WERI-Rb-1 (cell line): ENCODE results near the gene UGGT2.
A peak's percentile ranks its signal among the peaks of the same experiment; 100 is the strongest.

Source experiments
- DNase-seq: peaks from one replicate; pipeline ENCODE4 v3.0.0-alpha.2; 2020
- H3K27ac ChIP-seq: fragments of 250-450 bp; sonication (Bioruptor Pico); 2 replicates; pipeline ENCODE4 v1.5.1; 2020; ENCODE audit warnings: mild to moderate bottlenecking, moderate library complexity
- H3K27me3 ChIP-seq: fragments of 250-450 bp; sonication (Bioruptor Pico); 2 replicates; pipeline ENCODE4 v1.5.1; 2021; ENCODE audit warnings: mild to moderate bottlenecking, low read depth, moderate library complexity; ENCODE audit not compliant: insufficient read depth, severe bottlenecking
- H3K36me3 ChIP-seq: fragments of 250-450 bp; sonication (Bioruptor Pico); 2 replicates; pipeline ENCODE4 v1.5.1; 2020; ENCODE audit warnings: mild to moderate bottlenecking, moderate library complexity
- H3K4me3 ChIP-seq: 2 replicates; pipeline ENCODE4 v1.5.1; 2011; ENCODE audit warnings: low read depth, mild to moderate bottlenecking, control low read depth, low read length
- H3K9me3 ChIP-seq: fragments of 250-450 bp; sonication (Bioruptor Pico); 2 replicates; pipeline ENCODE4 v1.5.1; 2021; ENCODE audit warnings: mild to moderate bottlenecking, moderate library complexity; ENCODE audit not compliant: severe bottlenecking
- CTCF ChIP-seq: IDR thresholded peaks from 2 replicates; pipeline ENCODE4 v1.5.1; 2011; ENCODE audit warnings: low read depth, mild to moderate bottlenecking, control low read depth, inconsistent platforms, low read length

Gene UGGT2

GRCh38 chr13:96081888-96082287 is 28.7 kb upstream of the UGGT2 start:
- DNase-seq = no peak
- Histone ChIP-seq H3K9me3 (no peaks in the 10 kb centered on the region), H3K27me3 (peaks cover 73% of the 10 kb centered on the region), H3K27ac (no peak overlapping the region), H3K4me3 (no peak overlapping the region), H3K36me3 (no peaks in the 10 kb centered on the region)
- no peak for TF ChIP-seq CTCF

GRCh38 chr13:96080676-96081075 is 27.5 kb upstream of the UGGT2 start:
- no peaks in the 10 kb centered on the region for H3K36me3 ChIP-seq
- no peak for TF ChIP-seq CTCF
- H3K9me3 ChIP-seq = no peaks in the 10 kb centered on the region
- peaks cover 71% of the 10 kb centered on the region for H3K27me3 ChIP-seq
- DNase-seq = no peak
- H3K4me3 ChIP-seq = no peak overlapping the region
- no peak overlapping the region for H3K27ac ChIP-seq

- no peaks in the 10 kb centered on the region for H3K9me3 ChIP-seq
- H3K36me3 ChIP-seq = no peaks in the 10 kb centered on the region
- no peak overlapping the region for H3K4me3 ChIP-seq
- TF ChIP-seq CTCF = peak; percentile 35
- H3K27ac ChIP-seq = no peak overlapping the region
- no peak for DNase-seq
- H3K27me3 ChIP-seq = peaks cover 75% of the 10 kb centered on the region
Measured at GRCh38 chr13:96075953-96076543, 22.8 kb upstream of the UGGT2 start.

GRCh38 chr13:96072392-96072791 is 19.2 kb upstream of the UGGT2 start:
- 0 out of 2 replicates have a peak, but pooled peaks have one; percentile 1 for TF ChIP-seq CTCF
- no peaks in the 10 kb centered on the region for H3K9me3 ChIP-seq
- no peak for DNase-seq
- no peak overlapping the region for H3K4me3 ChIP-seq
- H3K27me3 ChIP-seq = peaks cover 68% of the 10 kb centered on the region
- no peak overlapping the region for H3K27ac ChIP-seq
- no peaks in the 10 kb centered on the region for H3K36me3 ChIP-seq

GRCh38 chr13:96071504-96071903 is 18.3 kb upstream of the UGGT2 start:
- H3K36me3 ChIP-seq = no peaks in the 10 kb centered on the region
- H3K9me3 ChIP-seq = no peaks in the 10 kb centered on the region
- H3K4me3 ChIP-seq = no peak overlapping the region
- no peak for DNase-seq
- H3K27ac ChIP-seq = no peak overlapping the region
- H3K27me3 ChIP-seq = peaks cover 61% of the 10 kb centered on the region
- TF ChIP-seq CTCF = no peak

- Histone ChIP-seq H3K36me3 (no peaks in the 10 kb centered on the region), H3K27ac (no peak overlapping the region), H3K4me3 (no peak overlapping the region), H3K9me3 (no peaks in the 10 kb centered on the region), H3K27me3 (peaks cover 62% of the 10 kb centered on the region)
- no peak for DNase-seq
- no peak for TF ChIP-seq CTCF
Measured at GRCh38 chr13:96068729-96069128, 15.5 kb upstream of the UGGT2 start.
